Epithelial cell of prostate (primary cell): ENCODE results near the gene DPP6.
A peak's percentile ranks its signal among the peaks of the same experiment; 100 is the strongest.
"Not testable (repeated sequence)": the region's sequence is repeated elsewhere in the genome, so short reads cannot be mapped to it uniquely, and the experiment has no call there.

ENCODE experiments used
- DNase-seq: peaks from one replicate; pipeline ENCODE4 v3.0.0-alpha.2; 2011; ENCODE audit warnings: low read depth, low spot score
- H3K27ac ChIP-seq: fragments of 450-650 bp; 2 replicates; pipeline ENCODE4 v1.5.1; 2017; ENCODE audit warnings: mild to moderate bottlenecking

DPP6 gene

GRCh38 chr7:154922472-154922871 lies 870.3 kb downstream of the DPP6 start:
- not testable (repeated sequence) for DNase-seq, H3K27ac ChIP-seq

DNA sequence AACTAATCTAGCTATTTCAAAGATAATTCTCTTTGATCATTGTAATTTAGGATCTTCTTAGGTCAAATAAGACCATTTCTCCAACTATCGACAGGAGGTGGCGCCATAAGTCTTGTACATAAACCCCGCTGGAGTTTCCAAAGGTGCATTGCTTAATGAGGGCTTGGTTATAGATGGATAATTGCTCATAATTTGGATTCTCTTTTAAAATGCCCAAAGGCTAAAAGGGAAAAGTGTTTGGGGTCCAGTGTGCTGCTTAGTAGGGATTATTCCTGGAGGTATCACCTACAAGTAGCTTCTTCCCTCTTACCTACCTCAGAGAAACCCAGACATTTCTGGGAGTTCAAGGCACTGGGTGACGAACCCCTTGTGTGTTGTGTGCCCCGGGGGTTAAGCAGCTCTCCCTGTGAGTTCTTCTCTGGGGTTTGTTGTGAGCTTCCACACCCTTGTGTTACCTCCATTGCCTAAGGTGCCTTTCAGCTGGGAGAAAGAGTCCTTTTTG lies 875.5 kb downstream of the DPP6 start:
- DNase-seq = peak; percentile 64

GRCh38 chr7:154928136-154929005 lies 876.2 kb downstream of the DPP6 start:
- H3K27ac ChIP-seq = peak overlapping the region; percentile 73
- peak; percentile 43 for DNase-seq

More for the DNA sequence above, 875.5 kb downstream of the DPP6 start:
- H3K27ac ChIP-seq = peak overlapping the region; percentile 73

- no peak for DNase-seq
- peak overlapping the region; percentile 73 for H3K27ac ChIP-seq
These were observed 877.0 kb downstream of the DPP6 start for GRCh38 chr7:154929006-154929726.

DNA sequence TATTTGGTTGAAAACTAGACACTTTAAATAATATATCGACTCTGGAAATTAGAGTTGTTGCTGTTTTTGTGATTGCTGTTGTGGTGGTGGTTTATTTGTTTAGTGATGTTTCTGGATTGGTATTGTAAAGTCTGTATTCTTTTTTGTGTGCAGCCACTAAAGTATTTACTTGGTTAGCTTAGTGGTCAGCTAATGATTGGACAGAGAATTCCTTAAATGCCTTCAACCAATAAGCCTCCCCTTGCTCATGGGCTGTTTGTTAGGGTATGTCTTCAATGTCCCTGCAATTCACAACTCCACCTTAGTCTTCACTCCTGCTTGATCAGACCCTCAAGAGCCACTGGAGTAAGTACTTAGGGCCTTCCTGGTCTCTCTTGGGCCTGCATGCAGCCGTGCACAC lies 879.7 kb downstream of the DPP6 start:
- DNase-seq = no peak
- no peak overlapping the region for H3K27ac ChIP-seq

DNA sequence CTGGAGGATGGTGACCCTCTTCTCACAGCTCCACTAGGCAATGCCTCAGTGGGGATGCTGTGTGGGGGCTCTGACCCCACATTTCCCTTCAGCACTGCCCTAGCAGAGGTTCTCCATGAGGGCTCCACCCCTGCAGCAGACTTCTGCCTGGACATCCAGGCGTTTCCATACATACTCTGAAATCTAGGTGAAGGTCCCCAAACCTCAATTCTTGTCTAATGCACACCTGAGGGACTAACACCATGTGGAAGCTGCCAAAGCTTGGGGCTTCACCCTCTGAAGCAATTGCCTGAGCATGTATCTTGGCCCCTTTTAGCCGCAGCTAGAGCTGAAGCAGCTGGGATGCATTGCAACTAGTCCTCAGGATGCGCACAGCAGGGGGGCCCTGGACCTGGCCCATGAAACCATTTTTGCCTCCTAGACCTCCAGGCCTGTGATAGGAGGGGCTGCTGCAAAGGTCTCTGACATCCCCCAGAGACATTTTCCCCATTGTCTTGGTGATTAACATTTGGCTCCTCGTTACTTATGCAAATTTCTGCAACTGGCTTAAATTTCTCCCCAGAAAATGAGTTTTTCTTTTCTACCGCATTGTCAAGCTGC lies 882.3 kb downstream of the DPP6 start:
- DNase-seq, H3K27ac ChIP-seq: not testable (repeated sequence)

DNA sequence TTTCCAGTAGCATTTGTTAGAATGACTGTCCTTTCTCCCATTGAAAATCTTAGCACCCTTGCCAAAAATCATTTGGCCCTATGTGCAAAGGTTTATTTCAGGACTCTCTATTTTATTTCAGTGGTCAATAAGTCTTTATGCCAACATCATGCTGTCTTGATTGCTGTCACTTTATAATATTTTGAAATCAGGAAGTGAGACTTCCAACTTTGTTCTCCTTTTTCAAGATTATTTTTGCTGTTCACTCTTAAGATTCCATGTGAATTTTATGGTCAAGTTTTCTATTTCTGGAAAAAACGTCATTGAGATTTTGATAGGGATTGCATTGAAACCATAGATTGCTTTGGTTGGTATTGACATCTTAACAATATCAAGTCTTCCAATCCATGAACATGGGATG lies 885.6 kb downstream of the DPP6 start:
- no peak overlapping the region for H3K27ac ChIP-seq
- DNase-seq = no peak

- DNase-seq = no peak
- no peak overlapping the region for H3K27ac ChIP-seq
These were observed 890.5 kb downstream of the DPP6 start for GRCh38 chr7:154942691-154943090.
